ENCODE measurements around the gene RNF220.

RNF220 gene

DNA sequence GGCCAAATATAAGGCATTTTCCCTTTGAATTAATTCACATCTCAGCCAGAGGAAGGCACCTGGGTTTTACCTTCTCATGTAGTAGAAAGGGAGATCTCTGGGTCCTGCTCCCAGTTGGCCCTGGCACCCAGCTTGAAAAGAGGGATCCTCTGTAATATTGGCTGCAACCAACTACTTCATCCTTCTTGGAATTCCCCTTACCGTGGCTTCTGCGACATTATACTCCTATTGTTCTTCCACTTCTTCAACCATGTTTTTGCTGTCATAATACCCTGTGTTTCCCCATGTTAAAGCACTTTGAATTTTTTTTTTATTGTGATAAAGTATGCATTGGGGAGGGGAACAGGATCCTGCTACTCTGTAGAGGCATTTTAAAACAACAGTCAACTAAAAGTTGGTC is 26.8 kb downstream of the RNF220 start:
- no peak for DNase-seq

DNA sequence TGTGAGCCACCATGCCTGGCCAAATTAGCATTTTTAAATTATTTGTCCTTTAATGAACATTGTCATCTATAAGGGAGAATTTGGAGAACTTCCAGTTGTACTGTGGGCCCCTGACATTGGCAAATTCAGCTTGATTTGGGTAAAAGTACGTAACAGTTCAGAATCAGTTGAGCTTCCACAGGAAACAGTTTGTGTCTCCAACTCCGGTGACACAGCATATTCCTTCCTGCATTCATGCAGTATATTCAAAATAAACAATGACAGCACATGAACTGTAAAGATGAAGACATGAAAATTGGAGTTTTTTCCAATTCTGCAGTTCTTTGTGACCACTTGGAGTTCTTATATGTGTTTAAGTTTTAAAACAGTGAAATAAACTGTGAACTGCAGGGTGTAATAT is 28.2 kb downstream of the RNF220 start:
- DNase-seq, result no peak

DNA sequence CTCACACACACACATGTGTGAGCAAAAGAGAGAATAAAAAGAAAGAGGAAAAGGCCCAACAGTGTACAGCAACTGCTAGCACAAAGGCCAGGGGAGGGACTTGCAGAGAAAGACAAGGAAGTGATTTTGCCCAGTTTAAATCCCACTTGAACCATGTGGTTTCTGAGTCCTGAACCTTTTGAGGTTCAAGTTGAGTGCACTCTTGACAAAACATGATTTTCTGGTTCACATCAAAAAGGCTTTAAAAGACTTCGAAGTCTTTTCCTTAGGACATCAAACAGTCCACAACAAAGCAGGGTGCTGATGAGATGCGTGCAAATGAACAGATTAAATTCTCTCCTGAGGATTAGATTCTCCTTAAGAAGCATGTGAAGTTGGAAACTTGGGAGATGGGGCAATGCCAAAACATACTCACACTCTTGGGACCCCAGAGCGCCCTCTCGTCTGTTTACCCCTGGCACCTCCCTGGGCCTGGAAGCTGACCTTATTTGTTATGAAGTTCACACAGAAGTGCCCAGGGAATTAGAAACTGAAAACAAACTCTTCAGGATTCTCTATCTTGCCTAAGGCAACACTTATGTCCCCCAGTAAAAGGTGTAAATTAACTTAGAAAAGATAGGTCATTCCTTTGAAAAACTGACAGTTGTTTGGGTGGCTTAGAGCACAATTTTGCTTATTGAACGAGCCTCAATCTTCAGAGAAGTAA is 31.5 kb downstream of the RNF220 start:
- no peak for DNase-seq

DNA sequence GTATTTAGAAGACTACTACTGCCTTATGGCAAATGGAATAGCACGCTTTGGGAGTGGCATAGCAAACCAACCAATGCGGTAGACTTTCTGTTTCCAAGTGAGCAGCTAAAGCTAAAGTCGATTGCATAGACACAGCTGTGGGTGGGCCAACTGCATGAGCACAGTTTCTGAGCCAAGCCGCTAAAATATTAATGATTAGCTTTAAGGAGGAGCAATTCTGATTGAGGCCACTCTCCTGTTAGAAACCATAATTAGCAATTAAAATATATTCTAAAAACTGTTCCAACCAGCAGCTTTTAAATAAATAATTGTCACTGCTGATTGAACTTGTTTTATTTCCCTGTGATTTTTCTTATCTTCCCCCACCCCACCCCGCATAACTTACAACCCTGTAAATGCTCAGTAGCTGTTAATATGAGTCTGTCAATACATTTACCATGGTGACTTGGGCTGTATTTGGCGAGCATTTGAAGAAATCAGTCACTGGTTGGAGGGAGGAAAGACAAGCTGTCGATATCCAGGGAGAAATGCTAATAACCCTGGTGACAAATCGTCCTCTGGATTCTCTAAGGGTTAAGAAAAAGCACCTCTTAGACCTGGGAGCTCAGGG is 32.2 kb downstream of the RNF220 start:
- DNase-seq, result no peak

DNA sequence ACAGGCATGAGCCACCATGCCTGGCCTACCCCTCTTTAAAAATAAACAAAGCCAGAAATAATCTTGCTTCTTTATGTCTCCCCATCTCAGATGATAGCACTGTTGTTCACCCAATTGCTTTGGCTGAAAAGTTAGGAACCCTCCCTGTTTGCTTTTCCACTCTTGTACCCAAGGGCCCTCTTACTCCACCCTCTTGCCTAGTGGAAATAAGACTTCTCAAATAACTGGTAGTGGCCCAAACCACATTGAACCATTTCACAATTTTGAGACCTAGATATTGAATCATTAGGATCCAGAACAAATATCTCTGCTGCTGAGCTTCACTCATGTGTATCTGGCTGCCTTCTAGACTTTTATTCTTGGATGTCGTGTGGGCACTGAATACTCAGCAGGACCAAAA is 37.7 kb downstream of the RNF220 start:
- DNase-seq, result no peak

DNA sequence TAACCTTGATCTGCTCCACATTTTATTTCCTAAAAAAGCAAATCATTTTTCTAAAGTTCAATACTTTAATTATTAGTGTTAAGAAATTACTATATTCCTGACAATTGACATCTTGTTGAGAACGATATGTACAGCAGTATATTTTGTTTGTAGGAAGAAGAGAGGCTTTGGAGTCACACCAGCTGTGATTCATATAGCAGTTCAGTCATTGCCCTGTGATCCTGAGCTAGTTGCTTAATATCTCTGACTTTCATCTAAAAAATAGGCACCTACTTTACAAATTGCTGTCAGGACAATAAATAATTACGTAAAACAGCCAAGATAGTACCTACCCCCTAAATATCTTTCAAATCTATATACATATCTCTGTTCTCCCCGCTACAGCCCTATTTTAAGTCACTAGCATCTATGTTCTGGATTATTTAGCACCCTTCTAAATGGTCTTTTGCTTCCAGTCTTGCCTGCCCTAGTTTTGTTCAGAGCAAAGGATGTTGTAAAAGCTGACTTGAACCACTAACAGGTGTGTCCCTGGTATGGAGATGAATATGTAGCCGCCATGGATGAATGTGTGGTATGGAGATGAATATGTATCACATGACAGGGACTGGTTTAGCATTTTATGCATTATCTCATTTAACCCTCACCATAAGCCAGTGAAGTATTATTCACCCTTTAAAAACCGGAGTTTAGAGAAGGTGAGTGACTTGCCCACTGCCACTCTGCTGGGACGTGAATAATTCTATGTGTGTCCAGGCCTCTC is 42.2 kb downstream of the RNF220 start:
- no peak for DNase-seq

DNA sequence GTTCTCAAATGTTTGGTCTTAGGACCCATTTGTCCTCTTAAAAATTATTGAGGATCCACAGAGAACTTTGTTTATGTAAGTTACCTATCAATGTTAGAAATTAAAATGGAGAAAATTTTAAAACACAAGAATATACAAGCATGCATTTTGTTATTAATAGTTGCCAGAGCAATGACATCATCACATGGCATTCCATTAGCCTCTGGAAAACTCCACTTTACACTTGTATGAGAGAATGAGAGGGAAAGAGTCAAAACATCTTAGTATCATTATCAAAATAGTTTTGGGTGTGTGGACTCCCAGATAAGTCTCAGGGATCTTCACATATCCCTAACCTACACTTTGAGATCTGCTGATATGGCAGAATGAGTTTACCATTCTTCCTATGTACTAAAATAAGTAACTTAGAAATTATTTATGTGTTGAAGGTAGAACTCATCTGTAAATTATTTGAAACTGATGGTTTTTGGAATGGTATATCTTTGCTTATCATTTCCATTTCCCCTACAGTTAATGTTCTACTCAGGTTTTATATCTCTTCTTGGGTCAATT is 48.8 kb downstream of the RNF220 start:
- no peak for DNase-seq

DNA sequence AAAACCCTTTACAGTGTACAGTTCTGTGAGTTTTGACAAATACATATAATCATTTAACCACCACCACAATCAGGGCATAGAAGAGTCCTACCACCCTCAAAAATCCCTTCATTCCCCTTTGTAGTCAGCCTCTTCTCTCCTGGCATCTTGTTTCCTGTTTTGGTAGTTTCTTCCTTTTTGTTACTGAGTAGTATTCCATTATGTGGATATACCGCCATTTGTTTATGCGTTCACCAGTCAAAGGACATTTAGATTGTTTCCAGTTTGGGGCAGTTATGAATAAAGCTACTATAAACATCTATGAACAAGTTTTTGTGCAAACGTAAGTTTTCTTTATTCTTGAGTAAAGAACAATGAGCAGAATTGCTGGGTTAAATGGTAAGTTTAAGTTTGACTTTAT is 49.6 kb downstream of the RNF220 start:
- DNase-seq, result no peak

DNA sequence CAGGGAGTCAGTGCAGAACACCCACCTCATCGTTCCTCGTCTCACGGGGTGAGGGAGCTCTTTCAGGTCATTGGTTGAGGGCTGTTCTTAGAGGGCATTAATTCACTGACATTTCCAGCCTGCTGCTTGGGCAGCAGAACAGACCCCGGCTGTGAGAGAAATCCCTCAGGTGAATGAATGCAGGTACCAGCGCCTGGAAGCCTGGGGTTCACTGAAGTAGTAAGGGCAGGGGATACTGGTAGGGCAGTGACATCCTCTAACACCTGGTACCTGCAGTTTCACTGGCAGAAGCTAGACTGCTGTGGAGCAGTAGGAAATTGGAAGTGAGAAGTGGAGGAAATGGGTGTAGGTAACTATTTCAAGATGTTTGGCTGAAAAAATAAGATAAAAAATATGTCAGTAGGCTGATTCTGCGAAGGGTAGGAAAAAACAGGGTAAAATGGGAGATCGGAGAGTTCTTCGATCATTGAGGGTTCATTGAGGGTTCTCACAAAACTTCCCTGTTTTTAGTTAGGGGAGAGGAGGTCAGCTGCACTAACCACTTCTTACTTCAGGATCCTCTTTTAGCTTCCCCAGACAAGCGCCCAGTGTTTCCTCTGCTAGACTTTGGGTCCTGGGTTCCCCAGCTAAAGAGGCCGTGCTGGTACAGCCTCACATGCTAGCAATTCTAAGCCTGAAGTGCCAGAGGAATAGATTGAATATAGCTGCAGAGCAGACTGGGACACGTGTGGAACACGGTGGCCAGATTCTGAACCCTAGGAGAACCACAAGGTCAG is 55.2 kb downstream of the RNF220 start:
- DNase-seq, result peak in 1 of 51 donors; percentile 14

DNA sequence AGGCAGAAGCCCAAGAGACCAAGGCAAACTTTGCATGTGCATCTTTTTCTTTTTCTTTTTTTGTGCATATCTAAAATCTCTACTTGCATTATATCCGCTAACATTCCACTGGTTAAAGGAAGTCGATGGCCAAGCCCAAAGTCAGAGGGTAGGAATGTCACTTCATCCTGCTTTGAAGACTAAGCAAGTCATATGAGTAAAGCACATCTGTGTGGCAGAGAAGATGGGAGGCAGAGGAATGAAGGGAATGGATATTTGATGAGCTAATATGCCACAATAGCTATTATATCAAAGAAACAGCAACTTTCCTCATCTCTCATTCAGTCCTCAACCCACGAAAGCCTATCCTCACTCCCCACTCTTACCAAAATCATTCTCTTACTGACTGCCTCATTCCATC is 59.3 kb downstream of the RNF220 start:
- no peak for DNase-seq

DNA sequence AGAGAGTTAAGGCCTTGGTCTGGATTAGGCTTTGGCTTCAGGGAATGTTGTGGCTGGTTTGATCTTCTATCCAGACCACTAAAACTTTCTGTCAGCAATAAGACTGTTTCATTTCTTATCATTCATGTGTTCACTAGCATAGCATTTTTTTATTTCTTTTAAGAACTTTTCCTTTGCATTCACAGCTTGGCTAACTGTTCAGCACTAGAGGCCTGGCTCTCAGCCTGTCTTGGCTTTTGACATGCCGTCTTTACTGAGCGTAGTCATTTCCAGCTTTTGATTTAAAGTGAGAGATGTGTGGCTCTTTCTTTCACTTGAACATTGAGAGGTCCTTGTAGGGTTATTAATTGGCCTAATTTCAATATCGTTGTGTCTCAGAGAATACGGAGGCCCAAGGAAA is 62.5 kb downstream of the RNF220 start:
- DNase-seq, result no peak

DNA sequence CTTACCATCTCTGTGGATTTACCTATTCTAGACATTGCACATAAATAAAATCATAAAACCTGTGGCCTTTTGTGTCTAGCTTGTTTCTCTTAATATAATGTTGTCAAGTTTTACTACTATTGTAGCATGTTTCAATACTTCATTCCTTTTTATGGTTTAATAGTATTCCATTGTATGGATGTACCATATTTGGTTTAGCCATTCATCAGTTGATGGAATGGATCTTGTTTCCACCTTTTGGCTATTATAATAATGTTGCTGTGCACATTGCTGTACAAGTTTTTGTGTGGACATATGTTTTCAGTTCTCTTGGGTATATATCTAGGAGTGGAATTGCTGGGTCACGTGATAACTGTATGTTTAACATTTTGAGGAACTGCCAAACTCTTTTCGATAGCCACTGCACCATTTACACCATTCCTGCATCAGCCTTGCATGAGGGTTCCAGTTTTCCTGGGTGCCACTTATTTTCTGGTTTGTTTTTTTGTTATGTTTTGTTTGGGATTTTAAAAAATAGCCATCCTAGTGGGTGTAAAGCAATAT is 66.9 kb downstream of the RNF220 start:
- no peak for DNase-seq

DNA sequence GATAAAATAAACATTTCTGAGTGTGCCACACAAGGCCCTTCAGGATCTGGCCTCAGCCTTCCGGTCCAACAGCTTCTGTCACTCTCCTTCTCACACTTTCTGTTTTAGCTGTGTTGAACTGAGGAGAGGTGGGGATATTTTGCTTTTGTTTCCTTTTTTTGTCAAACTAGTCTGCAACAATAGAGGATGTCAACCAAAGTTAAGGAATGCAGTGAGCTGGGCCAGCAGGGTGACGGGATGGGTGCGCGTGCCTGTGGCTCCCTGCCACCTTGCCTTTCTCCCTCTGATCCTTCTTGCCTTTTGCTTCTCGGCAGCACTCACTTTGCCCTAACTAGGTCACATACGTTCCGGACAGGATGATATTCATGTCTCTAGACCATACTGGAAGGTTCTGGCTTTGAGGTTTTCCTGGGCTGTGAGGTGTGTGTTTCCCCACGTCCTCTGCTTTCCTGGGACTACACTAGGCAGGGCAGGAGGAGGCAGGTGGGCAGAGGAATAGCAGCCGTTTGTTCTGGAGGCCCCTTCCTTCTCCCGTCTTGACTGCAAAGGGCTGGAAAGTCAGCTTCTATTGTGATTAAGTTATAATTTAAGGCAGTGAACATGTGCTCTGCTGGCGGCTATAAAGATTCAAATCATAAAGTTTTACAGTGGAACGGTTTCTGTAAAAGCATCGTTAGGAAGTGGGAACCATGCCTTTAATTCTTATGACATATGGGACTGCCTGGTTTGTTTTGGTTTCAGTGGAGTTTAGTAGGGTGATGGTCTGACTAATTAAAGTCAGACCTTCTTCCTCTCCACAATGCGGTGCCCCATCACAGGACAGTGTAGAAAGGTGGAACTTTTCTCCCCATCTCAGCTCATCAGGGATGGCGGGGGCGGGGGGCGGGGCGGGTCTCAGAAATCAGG is 67.8 kb downstream of the RNF220 start:
- DNase-seq, result peak in 1 of 51 donors; percentile 20

DNA sequence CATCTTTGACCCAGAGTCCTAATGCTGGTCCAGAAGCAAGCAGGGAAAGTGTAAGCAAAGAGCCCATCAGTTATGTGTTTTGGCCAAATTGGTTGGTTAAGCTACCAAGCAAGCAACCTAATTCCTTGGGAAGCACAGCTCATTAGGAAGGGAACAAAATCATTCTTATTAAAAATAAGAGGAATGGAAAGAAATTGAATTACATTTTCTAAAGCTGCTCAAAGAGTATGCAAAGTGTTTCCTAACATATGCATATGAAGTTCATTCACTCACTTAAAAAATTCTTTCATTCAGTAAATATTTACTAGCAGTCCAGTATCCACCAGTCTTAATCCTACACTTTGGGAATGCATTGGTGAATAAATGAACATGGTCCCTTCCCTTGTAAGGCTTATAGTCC is 71.8 kb downstream of the RNF220 start:
- DNase-seq, result no peak

DNA sequence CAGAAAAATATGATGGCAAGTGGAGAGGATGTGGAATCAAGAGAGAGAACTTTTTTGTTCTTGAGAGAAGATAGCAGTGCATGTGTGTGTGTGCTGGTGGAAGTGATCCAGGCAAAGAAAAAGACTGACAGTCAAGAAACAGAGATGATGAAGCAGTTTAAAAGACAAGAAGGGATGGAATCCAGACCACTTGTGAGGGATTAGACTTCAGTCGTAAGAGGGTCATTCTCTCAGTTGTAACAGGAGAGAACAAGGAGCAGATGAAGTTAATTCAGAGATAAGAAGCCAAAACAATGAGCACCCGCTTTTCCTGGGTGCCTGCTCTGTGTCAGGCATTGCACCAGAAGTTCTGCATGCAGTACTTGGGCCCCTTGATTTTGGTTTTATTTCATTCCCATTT is 76.6 kb downstream of the RNF220 start:
- DNase-seq, result no peak

DNA sequence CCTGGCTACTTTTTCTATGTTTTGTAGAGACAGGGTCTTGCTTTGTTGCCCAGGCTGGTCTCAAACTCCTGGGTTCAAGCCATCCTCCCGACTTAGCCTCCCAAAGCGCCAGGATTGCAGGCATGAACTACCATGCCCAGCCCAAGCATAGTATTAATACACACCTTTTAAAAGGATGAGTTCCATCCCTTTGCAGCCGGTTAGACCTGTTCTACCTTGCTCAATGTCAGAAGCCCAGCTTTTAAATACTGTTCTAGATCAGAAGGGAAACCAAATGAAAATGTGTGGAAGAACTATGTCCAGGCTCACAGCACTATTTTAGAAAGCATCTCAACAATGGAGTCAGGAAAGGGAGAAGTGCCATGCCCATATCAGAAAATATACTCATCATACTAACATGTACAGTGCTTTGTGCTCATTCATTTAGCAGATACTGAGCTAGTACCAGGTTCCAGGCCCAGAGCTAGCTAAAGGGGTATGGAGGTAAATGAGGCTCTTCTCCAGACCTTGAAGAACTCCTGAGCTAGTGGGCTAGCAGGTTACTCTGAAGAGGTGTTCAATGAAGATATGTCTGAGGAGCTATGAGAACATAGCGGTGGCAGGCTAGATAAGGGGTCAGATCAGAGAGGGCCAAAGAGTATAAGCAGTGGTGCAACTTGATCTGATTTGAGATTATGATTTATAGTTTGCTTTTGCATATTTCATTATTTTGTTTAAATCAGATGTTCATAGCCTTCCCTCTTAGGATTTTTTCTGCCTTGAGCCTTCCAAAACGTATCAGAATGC is 78.2 kb downstream of the RNF220 start:
- no peak for DNase-seq

DNA sequence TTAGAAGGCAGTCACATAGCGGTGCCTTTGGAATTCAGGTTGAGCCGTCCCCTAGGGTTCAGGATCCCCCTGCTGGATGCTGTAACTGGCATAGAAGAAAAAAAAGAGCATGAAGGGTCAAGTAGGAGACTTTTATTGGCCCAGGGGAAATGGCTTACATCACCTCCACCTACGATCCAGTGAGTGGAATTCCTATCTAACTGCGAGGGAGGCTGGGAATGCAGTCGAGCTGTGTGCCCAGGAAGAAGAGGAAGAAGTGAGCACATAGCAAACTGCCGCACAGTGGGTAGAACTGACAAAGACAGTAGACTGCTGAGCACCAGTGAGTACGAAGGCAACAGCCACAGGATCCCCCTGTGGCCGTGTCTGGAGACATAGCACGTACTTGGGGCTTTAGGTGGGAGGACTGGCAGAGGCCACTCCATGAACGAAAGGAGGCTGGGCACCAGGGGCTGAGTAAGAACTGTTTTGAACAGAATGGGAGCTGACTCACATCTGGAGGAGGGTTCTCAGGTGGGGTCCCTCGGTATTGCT is 79.2 kb downstream of the RNF220 start:
- DNase-seq, result no peak

DNA sequence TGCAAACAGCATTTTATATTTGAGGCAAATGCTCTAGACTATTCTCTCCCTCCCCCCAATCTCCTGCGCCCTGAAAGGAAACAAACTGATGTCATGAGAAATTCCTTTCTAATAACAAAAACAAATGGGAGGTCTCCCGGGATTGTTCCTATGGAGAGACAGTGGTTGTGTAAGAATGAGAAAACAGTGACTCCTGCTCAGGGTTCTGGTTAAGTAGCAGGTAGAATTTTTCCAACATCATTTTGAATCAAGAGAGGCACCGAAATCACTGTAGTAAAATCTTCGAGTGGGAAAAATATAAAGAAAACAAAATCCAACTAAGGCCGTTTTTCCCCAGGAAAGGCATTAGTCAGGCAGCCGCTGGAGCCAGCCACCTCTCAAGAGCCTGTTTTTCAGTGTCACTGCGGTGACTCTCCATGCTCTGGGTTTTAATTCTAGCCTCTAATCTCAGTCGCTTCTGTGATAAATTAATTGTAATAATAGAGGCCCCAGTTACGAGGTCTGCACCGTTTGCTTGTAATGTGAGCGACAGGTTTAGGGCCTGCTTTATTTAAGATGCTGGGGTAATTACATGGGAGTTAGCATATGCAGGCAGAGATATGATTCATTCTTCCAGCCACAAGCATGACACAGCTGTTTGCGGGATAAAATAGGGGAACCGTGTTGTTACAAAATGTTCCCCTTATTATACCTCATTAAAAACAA is 80.3 kb downstream of the RNF220 start:
- DNase-seq, result peak in 3 of 51 donors; percentile 22 to 32 (median 22)
